ENCODE data around the gene AP3S2.

DNA sequence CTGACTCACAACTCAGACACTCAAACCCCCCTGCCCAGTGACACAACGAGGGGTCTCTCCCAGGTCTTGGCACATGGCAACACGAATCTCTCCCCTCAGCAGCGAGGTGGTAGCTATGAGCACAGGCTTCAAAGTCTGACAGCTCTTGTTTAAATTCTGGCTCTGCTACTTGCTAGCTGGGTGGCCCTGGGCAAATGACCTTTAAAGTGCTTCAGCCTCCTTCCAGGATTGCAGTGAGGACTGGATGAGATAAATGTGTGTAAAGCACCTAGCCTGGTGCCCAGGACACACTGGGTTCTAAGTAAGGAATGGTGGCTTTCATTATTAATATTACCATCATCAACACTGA lies 56.0 kb downstream of the AP3S2 start:
- TF ChIP-seq, protein P1, sequence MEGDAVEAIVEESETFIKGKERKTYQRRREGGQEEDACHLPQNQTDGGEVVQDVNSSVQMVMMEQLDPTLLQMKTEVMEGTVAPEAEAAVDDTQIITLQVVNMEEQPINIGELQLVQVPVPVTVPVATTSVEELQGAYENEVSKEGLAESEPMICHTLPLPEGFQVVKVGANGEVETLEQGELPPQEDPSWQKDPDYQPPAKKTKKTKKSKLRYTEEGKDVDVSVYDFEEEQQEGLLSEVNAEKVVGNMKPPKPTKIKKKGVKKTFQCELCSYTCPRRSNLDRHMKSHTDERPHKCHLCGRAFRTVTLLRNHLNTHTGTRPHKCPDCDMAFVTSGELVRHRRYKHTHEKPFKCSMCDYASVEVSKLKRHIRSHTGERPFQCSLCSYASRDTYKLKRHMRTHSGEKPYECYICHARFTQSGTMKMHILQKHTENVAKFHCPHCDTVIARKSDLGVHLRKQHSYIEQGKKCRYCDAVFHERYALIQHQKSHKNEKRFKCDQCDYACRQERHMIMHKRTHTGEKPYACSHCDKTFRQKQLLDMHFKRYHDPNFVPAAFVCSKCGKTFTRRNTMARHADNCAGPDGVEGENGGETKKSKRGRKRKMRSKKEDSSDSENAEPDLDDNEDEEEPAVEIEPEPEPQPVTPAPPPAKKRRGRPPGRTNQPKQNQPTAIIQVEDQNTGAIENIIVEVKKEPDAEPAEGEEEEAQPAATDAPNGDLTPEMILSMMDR (IDR thresholded peaks at IDR 0.05): no peak
- no peak for TF ChIP-seq POLR2A (IDR thresholded peaks at IDR 0.05)

Data from esophagus squamous epithelium (tissue), 4 donors.